IMR-90 (cell line): ENCODE measurements around the gene NOTCH3. TPM values are rescaled to one million over a fixed set of nuclear protein-coding genes. Genes with fewer than 3 reads are reported as not detected.

Source experiments
- ATAC-seq: fragments of 200-7000 bp; cut with Tn5 transposase; 2 replicates; pipeline ENCODE4 v1.9.1; 2020; ENCODE audit warnings: low read depth, mild to moderate bottlenecking, moderate library complexity
- BruUV-seq: library from RNA; stranded (reverse); fragments of 400-500 nt; replicated peaks from 2 replicates; lab custom pipeline; 2021; lab: Mats Ljungman, UMichigan
- CTCF ChIA-PET: fragments of 300-600 bp; formaldehyde crosslinking; extraction: SDS; loops from one replicate; lab custom pipeline; 2021; ENCODE audit warnings: antibody characterized with exemption; lab: Yijun Ruan, JAX
- POLR2A ChIA-PET: fragments of 300-600 bp; sonication (Branson Sonifier 250); formaldehyde crosslinking; loops from one replicate; lab custom pipeline; 2022; ENCODE audit warnings: antibody characterized with exemption; ENCODE audit not compliant: unreplicated experiment; lab: Charles Lee
- DNase-seq: peaks from one replicate; pipeline ENCODE4 v3.0.0; 2013
- H2AFZ ChIP-seq: replicated peaks from 2 replicates; pipeline ENCODE3; 2013; ENCODE audit warnings: low read length, mild to moderate bottlenecking; ENCODE audit not compliant: poor library complexity
- H2AK5ac ChIP-seq: 2 replicates; pipeline ENCODE4 v1.6.1; 2013; ENCODE audit warnings: low read depth, low read length, inconsistent platforms
- H2AK9ac ChIP-seq: replicated peaks from 2 replicates; pipeline ENCODE3; 2013; ENCODE audit warnings: mild to moderate bottlenecking, low read depth, low read length, moderate library complexity; ENCODE audit not compliant: poor library complexity
- H2BK120ac ChIP-seq: 2 replicates; pipeline ENCODE4 v1.6.1; 2013; ENCODE audit warnings: low read depth, low read length, inconsistent platforms
- H2BK15ac ChIP-seq: 3 replicates; pipeline ENCODE4 v1.6.1; 2013; ENCODE audit warnings: low read depth, low read length, inconsistent platforms
- H2BK20ac ChIP-seq: 2 replicates; pipeline ENCODE4 v1.6.1; 2013; ENCODE audit warnings: low read depth, mild to moderate bottlenecking, inconsistent platforms, low read length, moderate library complexity
- H2BK5ac ChIP-seq: 2 replicates; pipeline ENCODE4 v1.6.1; 2013; ENCODE audit warnings: mild to moderate bottlenecking, low read depth, low read length, inconsistent platforms; ENCODE audit not compliant: poor library complexity, severe bottlenecking
- H3K14ac ChIP-seq: replicated peaks from 2 replicates; pipeline ENCODE4 v1.6.1; 2013; ENCODE audit warnings: low read depth, low read length, inconsistent platforms
- H3K18ac ChIP-seq: 2 replicates; pipeline ENCODE4 v1.6.1; 2013; ENCODE audit warnings: low read depth, low read length, control low read depth
- H3K23ac ChIP-seq: 2 replicates; pipeline ENCODE4 v1.6.1; 2013; ENCODE audit warnings: low read depth, low read length, inconsistent platforms
- H3K27ac ChIP-seq: 2 replicates; pipeline ENCODE4 v1.5.1; 2013; ENCODE audit warnings: mild to moderate bottlenecking, control low read depth, low read length; ENCODE audit not compliant: insufficient read depth
- H3K27me3 ChIP-seq: 2 replicates; pipeline ENCODE4 v1.6.1; 2013; ENCODE audit warnings: low read length; ENCODE audit not compliant: control insufficient read depth, insufficient read depth
- H3K36me3 ChIP-seq: 2 replicates; pipeline ENCODE4 v1.6.1; 2013; ENCODE audit warnings: low read length, mixed read lengths; ENCODE audit not compliant: control insufficient read depth, insufficient read depth
- H3K4ac ChIP-seq: 2 replicates; pipeline ENCODE4 v1.6.1; 2013; ENCODE audit warnings: low read depth, low read length, inconsistent platforms
- H3K4me1 ChIP-seq: 2 replicates; pipeline ENCODE4 v1.6.1; 2013; ENCODE audit warnings: low read length, mixed read lengths; ENCODE audit not compliant: control insufficient read depth, insufficient read depth
- H3K4me2 ChIP-seq: 2 replicates; pipeline ENCODE4 v1.6.1; 2013; ENCODE audit warnings: low read depth, mild to moderate bottlenecking, control low read depth, low read length, moderate library complexity
- H3K4me3 ChIP-seq: 2 replicates; pipeline ENCODE4 v1.5.1; 2013; ENCODE audit warnings: low read depth, mild to moderate bottlenecking, control low read depth, low read length, moderate library complexity; ENCODE audit not compliant: insufficient read depth
- H3K56ac ChIP-seq: 2 replicates; pipeline ENCODE4 v1.6.1; 2013; ENCODE audit warnings: low read length, inconsistent platforms; ENCODE audit not compliant: insufficient read depth; ENCODE audit errors: extremely low read depth
- H3K79me1 ChIP-seq, 2 experiments: 2 replicates each; pipeline ENCODE4 v1.6.1; 2013; ENCODE audit warnings: low read length in 2 of 2, inconsistent platforms in 1 of 2, low read depth in 1 of 2
- H3K9ac ChIP-seq: 2 replicates; pipeline ENCODE4 v1.6.1; 2013; ENCODE audit warnings: low read depth, low read length, control low read depth
- H3K9me1 ChIP-seq: 2 replicates; pipeline ENCODE4 v1.6.1; 2013; ENCODE audit warnings: low read length, inconsistent platforms; ENCODE audit not compliant: insufficient read depth
- H3K9me3 ChIP-seq: 2 replicates; pipeline ENCODE4 v1.6.1; 2013; ENCODE audit warnings: low read length; ENCODE audit not compliant: control insufficient read depth, insufficient read depth
- H4K20me1 ChIP-seq: 2 replicates; pipeline ENCODE4 v1.6.1; 2013; ENCODE audit warnings: low read length, inconsistent platforms; ENCODE audit not compliant: insufficient read depth
- H4K5ac ChIP-seq: 2 replicates; pipeline ENCODE4 v1.6.1; 2013; ENCODE audit warnings: mild to moderate bottlenecking, low read depth, low read length, control low read depth
- H4K8ac ChIP-seq, 2 experiments: 2 replicates each; pipeline ENCODE4 v1.6.1; 2013; ENCODE audit warnings: low read depth in 2 of 2, low read length in 2 of 2, control low read depth in 1 of 2, inconsistent platforms in 1 of 2
- H4K91ac ChIP-seq: 2 replicates; pipeline ENCODE4 v1.6.1; 2013; ENCODE audit warnings: low read depth, low read length, inconsistent platforms; ENCODE audit not compliant: insufficient read depth
- BHLHE40 ChIP-seq: fragments of 150-350 bp; IDR thresholded peaks from 2 replicates; pipeline ENCODE4 v1.6.1; 2016; ENCODE audit warnings: mild to moderate bottlenecking, low read depth, low read length
- CHD1 ChIP-seq: IDR thresholded peaks from 2 replicates; pipeline ENCODE4 v1.6.1; 2012; ENCODE audit warnings: low read depth, low read length, improper control_type of control experiment
- FOS ChIP-seq: fragments of 150-350 bp; IDR thresholded peaks from 2 replicates; pipeline ENCODE4 v1.6.1; 2016; ENCODE audit warnings: low read depth, low read length
- RCOR1 ChIP-seq: IDR thresholded peaks from 2 replicates; pipeline ENCODE4 v1.6.1; 2012; ENCODE audit warnings: mild to moderate bottlenecking, low read length, improper control_type of control experiment; ENCODE audit not compliant: insufficient replicate concordance
- WGBS, 2 experiments: methylation state at CpG; one replicate each; pipeline versions ENCODE4 v1.1.5 to v1.1.7; 2013; ENCODE audit warnings: missing lambda C conversion rate in 2 of 2; ENCODE audit not compliant: insufficient read length in 1 of 2; ENCODE audit errors: extremely low coverage in 2 of 2; 5-methylcytosine and 5-hydroxymethylcytosine counted together
- dilution Hi-C: fragments of 300-500 bp; cut with HindIII; formaldehyde crosslinking; loops from one replicate; pipeline ENCODE4 v1.14.3; 2018; ENCODE audit warnings: low sequenced_read_pairs; ENCODE audit not compliant: unreplicated experiment
- in situ Hi-C: fragments of 300-500 bp; cut with MboI; formaldehyde crosslinking; loops from 3 replicates; pipeline ENCODE4 v1.14.3; 2019; ENCODE audit warnings: low sequenced_read_pairs, inconsistent platforms, mixed read lengths
- intact Hi-C: fragments of 100-400 bp; cut with micrococcal nuclease; formaldehyde crosslinking; loops from 2 replicates; pipeline ENCODE4 v1.10.0; 2022
- polyA plus RNA-seq, 3 experiments: library from polyadenylated mRNA; depleted of rRNA; stranded (reverse); fragments of >200 nt; gene quantifications; 2 replicates each; pipeline ENCODE4 v1.2.3, GENCODE V29; 2012; ENCODE audit warnings: low replicate concordance in 1 of 3
- total RNA-seq: library from RNA; depleted of rRNA; stranded (reverse); fragments of >200 nt; gene quantifications from 2 replicates; pipeline ENCODE4 v1.2.3, GENCODE V29; 2012
- TF ChIP-seq, protein P1 (sequence below): fragments of 150-350 bp; IDR thresholded peaks from 2 replicates; pipeline ENCODE4 v1.6.1; 2016; ENCODE audit warnings: low read depth, mild to moderate bottlenecking, low read length, moderate library complexity, borderline replicate concordance

The NOTCH3 gene
- total and polyA plus RNA-seq, 2 of the 4 experiments (the other 2 are of a cell fraction) = 5.9 to 25.1 TPM

DNA sequence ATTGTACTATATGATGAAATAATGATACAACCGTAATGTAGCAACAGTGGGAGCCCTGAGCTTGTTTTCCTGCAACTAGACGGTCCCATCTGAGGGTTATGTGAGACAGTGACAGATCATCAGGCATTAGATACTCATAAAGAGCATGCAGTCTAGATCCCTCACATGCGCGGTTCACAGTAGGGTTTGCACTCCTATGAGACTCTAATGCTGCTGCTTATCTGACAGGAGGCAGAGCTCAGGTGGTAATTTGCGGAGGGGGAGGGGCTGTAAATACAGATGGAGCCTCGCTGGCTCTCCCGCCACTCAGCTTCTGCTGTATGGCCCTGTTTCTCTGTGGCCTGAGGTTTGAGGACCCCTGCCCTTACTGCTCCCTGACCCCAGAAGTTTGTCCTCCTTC, 17.7 kb upstream of the NOTCH3 start (continued):
- TF ChIP-seq CHD1 = no peak
- no peak for TF ChIP-seq RCOR1
- no peak for TF ChIP-seq BHLHE40
- no peak for TF ChIP-seq FOS

DNA sequence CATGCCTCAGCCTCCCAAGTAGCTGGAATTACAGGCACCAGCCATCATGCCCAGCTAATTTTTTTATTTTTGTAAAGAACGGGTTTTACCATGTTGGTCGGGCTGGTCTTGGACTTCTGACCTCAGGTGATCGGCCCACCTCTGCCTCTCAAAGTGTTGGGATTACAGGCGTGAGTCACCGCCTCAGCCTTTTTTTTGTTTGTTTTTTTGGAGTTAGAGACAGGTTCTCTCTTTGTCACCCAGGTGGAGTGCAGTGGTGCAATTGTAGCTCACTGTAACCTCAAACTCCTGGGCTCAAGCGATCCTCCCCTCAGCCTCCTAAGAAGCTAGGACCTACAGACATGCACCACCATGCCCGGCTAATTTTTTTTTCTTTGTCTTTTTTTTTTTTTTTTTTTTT, 15.6 kb upstream of the NOTCH3 start:
- Histone ChIP-seq H3K9me1 (no peaks in the 10 kb centered on the region; the same call in 1 of the 2 replicates), H2BK5ac (no peak overlapping the region), H2BK120ac (no peak overlapping the region), H2AK9ac (no peak overlapping the region), H2AFZ (no peak overlapping the region), H2AK5ac (no peak overlapping the region), H3K4ac (no peak overlapping the region), H3K79me1 (no peaks in the 10 kb centered on the region), H2BK15ac (no peak overlapping the region), H4K91ac (no peak overlapping the region), H3K27me3 (no peaks in the 10 kb centered on the region), H3K23ac (no peak overlapping the region), H3K36me3 (no peaks in the 10 kb centered on the region), H4K5ac (no peak overlapping the region), H3K18ac (no peak overlapping the region), H4K20me1 (no peaks in the 10 kb centered on the region), H3K4me2 (no peak overlapping the region), H2BK20ac (no peak overlapping the region), H3K9ac (no peak overlapping the region), H3K9me3 (no peaks in the 10 kb centered on the region), H3K56ac (no peak overlapping the region), H3K27ac (no peak overlapping the region), H3K14ac (no peak overlapping the region), H3K4me1 (no peaks in the 10 kb centered on the region), H3K4me3 (no peak overlapping the region), H4K8ac (no peak overlapping the region)
- intact Hi-C loops (no loop called here), in situ Hi-C loops (no loop called here), dilution Hi-C loops (no loop called here)
- TF ChIP-seq, protein P1, sequence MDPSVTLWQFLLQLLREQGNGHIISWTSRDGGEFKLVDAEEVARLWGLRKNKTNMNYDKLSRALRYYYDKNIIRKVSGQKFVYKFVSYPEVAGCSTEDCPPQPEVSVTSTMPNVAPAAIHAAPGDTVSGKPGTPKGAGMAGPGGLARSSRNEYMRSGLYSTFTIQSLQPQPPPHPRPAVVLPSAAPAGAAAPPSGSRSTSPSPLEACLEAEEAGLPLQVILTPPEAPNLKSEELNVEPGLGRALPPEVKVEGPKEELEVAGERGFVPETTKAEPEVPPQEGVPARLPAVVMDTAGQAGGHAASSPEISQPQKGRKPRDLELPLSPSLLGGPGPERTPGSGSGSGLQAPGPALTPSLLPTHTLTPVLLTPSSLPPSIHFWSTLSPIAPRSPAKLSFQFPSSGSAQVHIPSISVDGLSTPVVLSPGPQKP = no peak
- ChIA-PET CTCF (no interaction called here), POLR2A (interaction anchor here (0.6 kb wide), 1 partner anchor 201 kb away, joined by 8 read pairs; no protein-coding TSS in a partner anchor)
- WGBS, 2 experiments = 100% methylated on average over 1 of the region's 7 CpGs; no CpG with 5 or more reads in 1 of the 2 experiments
- DNase-seq = no peak
- BruUV-seq = no TSS peak
- ATAC-seq = no peak
